ENCODE data around the gene BMS1.
"Not testable (repeated sequence)": the region's sequence is repeated elsewhere in the genome, so short reads cannot be mapped to it uniquely, and the experiment has no call there.

- not testable (repeated sequence) for TF ChIP-seq CTCF (IDR thresholded peaks at IDR 0.05 in 4 of 5, conservative IDR thresholded peaks at IDR 0.05 in 1 of 5); POLR2A (IDR thresholded peaks at IDR 0.05)
Measured at GRCh38 chr10:42862801-42863200, 80.2 kb downstream of the BMS1 start.
